Endothelial cell of umbilical vein (primary cell): ENCODE data around the gene MYO15A.

Experiments used
- EZH2 ChIP-seq: IDR thresholded peaks from 2 replicates; pipeline ENCODE4 v1.6.1; 2012; ENCODE audit warnings: borderline replicate concordance, low read depth, mild to moderate bottlenecking, moderate library complexity, low read length, inconsistent platforms; ENCODE audit not compliant: severe bottlenecking
- GATA2 ChIP-seq: IDR thresholded peaks from 2 replicates; pipeline ENCODE4 v1.7.0; 2011; ENCODE audit warnings: low read depth, mild to moderate bottlenecking, moderate library complexity, mixed read lengths, low read length; ENCODE audit not compliant: insufficient read length, insufficient read depth
- JUN ChIP-seq: IDR thresholded peaks from 2 replicates; pipeline ENCODE4 v1.6.1; 2011; ENCODE audit warnings: borderline replicate concordance, low read depth; ENCODE audit not compliant: insufficient read length, insufficient read depth
- POLR2A ChIP-seq: IDR thresholded peaks from 2 replicates; pipeline ENCODE4 v1.6.1; 2012; ENCODE audit warnings: low read depth, mild to moderate bottlenecking, control low read depth, low read length
- POLR2AphosphoS5 ChIP-seq: IDR thresholded peaks from 2 replicates; pipeline ENCODE4 v1.6.1; 2012; ENCODE audit warnings: low read depth, mild to moderate bottlenecking, control low read depth, low read length, moderate library complexity; ENCODE audit not compliant: insufficient read depth
- TF ChIP-seq, protein P1 (sequence below), 2 donors: IDR thresholded peaks; 1 replicate in 1 of 2; 2 replicates in 1 of 2; pipeline ENCODE4 v1.5.1; 2011; ENCODE audit warnings: low read length in 2 of 2, mild to moderate bottlenecking in 2 of 2, moderate library complexity in 2 of 2, control low read depth in 1 of 2, inconsistent platforms in 1 of 2, low read depth in 1 of 2; ENCODE audit not compliant: insufficient read depth in 1 of 2; ENCODE audit errors: extremely low read depth in 1 of 2

DNA sequence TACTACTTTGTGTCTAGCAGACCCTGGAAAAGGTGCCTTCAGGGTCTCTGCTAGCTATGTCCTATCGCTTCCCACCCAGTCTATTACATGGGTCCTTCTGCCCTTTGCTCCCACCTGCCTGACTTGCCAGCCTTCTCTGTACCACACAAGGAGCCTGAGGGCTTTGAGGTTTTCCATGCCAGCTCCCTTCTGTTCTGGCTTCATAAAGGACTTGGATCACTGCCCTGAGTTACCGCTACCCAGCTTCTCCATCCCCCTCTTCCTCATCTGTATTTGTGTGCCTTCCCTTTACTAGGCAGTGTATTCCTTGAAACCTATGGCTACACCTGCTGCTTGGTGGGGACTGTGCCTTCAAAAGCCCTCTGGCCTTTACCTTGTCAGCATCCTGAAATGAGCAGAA, 97.3 kb downstream of the MYO15A start:
- TF ChIP-seq, protein P1, sequence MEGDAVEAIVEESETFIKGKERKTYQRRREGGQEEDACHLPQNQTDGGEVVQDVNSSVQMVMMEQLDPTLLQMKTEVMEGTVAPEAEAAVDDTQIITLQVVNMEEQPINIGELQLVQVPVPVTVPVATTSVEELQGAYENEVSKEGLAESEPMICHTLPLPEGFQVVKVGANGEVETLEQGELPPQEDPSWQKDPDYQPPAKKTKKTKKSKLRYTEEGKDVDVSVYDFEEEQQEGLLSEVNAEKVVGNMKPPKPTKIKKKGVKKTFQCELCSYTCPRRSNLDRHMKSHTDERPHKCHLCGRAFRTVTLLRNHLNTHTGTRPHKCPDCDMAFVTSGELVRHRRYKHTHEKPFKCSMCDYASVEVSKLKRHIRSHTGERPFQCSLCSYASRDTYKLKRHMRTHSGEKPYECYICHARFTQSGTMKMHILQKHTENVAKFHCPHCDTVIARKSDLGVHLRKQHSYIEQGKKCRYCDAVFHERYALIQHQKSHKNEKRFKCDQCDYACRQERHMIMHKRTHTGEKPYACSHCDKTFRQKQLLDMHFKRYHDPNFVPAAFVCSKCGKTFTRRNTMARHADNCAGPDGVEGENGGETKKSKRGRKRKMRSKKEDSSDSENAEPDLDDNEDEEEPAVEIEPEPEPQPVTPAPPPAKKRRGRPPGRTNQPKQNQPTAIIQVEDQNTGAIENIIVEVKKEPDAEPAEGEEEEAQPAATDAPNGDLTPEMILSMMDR (IDR thresholded peaks at IDR 0.05; ENCODE audit: extremely low read depth in 1 of 2, insufficient read depth in 1 of 2, low read depth in 1 of 2, low read length in 2 of 2) = no peak
- TF ChIP-seq EZH2 = no peak
- no peak for TF ChIP-seq POLR2A
- no peak for TF ChIP-seq POLR2AphosphoS5
- TF ChIP-seq JUN = no peak
- no peak for TF ChIP-seq GATA2
